Esophagus squamous epithelium (tissue), 5 donors: ENCODE results near the gene GLIPR2. TPM values are rescaled to one million over a fixed set of nuclear protein-coding genes. Genes with fewer than 3 reads are reported as not detected.

ENCODE experiments used
- DNase-seq: peaks from one replicate; lab custom pipeline; 2025; lab: John Stamatoyannopoulos, UW
- H3K27ac ChIP-seq, 4 donors: fragments of 200-600 bp; sonication (generic); one replicate each; pipeline ENCODE4 v1.5.1; 2016 to 2019; ENCODE audit warnings: mild to moderate bottlenecking in 1 of 4
- H3K27me3 ChIP-seq, 4 donors: fragments of 200-600 bp; sonication (generic); 1 replicate in 3 of 4; 2 replicates in 1 of 4; pipeline versions ENCODE4 v1.5.1 to v1.6.0; 2017 to 2021; ENCODE audit warnings: antibody characterized with exemption in 1 of 4
- H3K36me3 ChIP-seq, 3 donors: fragments of 200-600 bp; sonication (generic); one replicate each; pipeline ENCODE4 v1.5.1; 2016 to 2019
- H3K4me1 ChIP-seq, 3 donors: fragments of 200-600 bp; sonication (generic); one replicate each; pipeline ENCODE4 v1.5.1; 2017 to 2019
- H3K4me3 ChIP-seq, 4 donors: fragments of 200-600 bp; sonication (generic); 1 replicate in 3 of 4; 2 replicates in 1 of 4; pipeline ENCODE4 v1.5.1; 2016 to 2019; ENCODE audit warnings: mild to moderate bottlenecking in 2 of 4, moderate library complexity in 1 of 4
- H3K9me3 ChIP-seq, 3 donors: fragments of 200-600 bp; sonication (generic); one replicate each; pipeline ENCODE4 v1.5.1; 2016 to 2019
- CTCF ChIP-seq, 6 experiments: fragments of 450-650 bp in 4 of 6; fragments of 200-600 bp in 2 of 6; sonication (generic) in 2 of 6; IDR thresholded peaks; one replicate each; pipeline ENCODE4 v1.5.1; 2016 to 2019; ENCODE audit warnings: antibody characterized with exemption in 6 of 6, mild to moderate bottlenecking in 4 of 6, moderate library complexity in 4 of 6
- POLR2A ChIP-seq, 4 donors: fragments of 450-650 bp; IDR thresholded peaks; one replicate each; pipeline ENCODE4 v1.6.1; 2017; ENCODE audit warnings: antibody characterized with exemption in 4 of 4, mild to moderate bottlenecking in 4 of 4, moderate library complexity in 3 of 4
- WGBS, 2 donors: methylation state at CpG; one replicate each; pipeline ENCODE4 v1.1.5; 2018; 5-methylcytosine and 5-hydroxymethylcytosine counted together
- intact Hi-C: fragments of 100-400 bp; cut with DNase I; formaldehyde crosslinking; loops from one replicate; pipeline ENCODE4 v1.15.0; 2022
- total RNA-seq, 4 donors: library from RNA; depleted of rRNA; stranded (reverse); fragments of >200 nt; gene quantifications; one replicate each; pipeline ENCODE4 v1.1.0, GENCODE V29; 2016
- donor health status: DM: yes; HTN: yes; CAD: no.

GLIPR2 gene
- total RNA-seq, 4 donors from 2014 or later: 0.61 to 13.4 (median 6.0) TPM

GRCh38 chr9:36207546-36208012, 71.0 kb downstream of the GLIPR2 start:
- peaks cover 0 to 42% (median 9%) of the 10 kb centered on the region in 3 donors for H3K4me1 ChIP-seq
- no peaks in the 10 kb centered on the region for H3K27me3 ChIP-seq
- 18 to 21% methylated on average over 1 of the region's 1 CpG for WGBS, 2 donors
- no peak for TF ChIP-seq CTCF (IDR thresholded peaks at IDR 0.05)
- TF ChIP-seq POLR2A (IDR thresholded peaks at IDR 0.05): no peak
- H3K36me3 ChIP-seq: peaks cover 22 to 100% (median 56%) of the 10 kb centered on the region in 3 donors
- no peak for DNase-seq
- no peaks in the 10 kb centered on the region for H3K9me3 ChIP-seq
- peak overlapping the region in 2 of 4 donors; percentile 5 to 25 for H3K27ac ChIP-seq
- H3K4me3 ChIP-seq: no peak overlapping the region
- intact Hi-C loops: no loop called here

GRCh38 chr9:36208521-36209253, 72.2 kb downstream of the GLIPR2 start:
- no peaks in the 10 kb centered on the region for H3K27me3 ChIP-seq
- TF ChIP-seq POLR2A (IDR thresholded peaks at IDR 0.05): no peak
- no peak for TF ChIP-seq CTCF (IDR thresholded peaks at IDR 0.05)
- no peak overlapping the region for H3K27ac ChIP-seq
- intact Hi-C loops: no loop called here
- H3K9me3 ChIP-seq: no peaks in the 10 kb centered on the region
- DNase-seq: no peak
- WGBS, 2 donors: 72 to 79% methylated on average over 10 of the region's 10 CpGs
- H3K4me1 ChIP-seq: peaks cover 0 to 42% (median 9%) of the 10 kb centered on the region in 3 donors
- H3K4me3 ChIP-seq: no peak overlapping the region
- peaks cover 22 to 100% (median 45%) of the 10 kb centered on the region in 3 donors for H3K36me3 ChIP-seq

- no peaks in the 10 kb centered on the region for H3K9me3 ChIP-seq
- H3K4me3 ChIP-seq: no peak overlapping the region
- WGBS, 2 donors: 79 to 90% methylated on average over 6 to 8 of the region's 8 CpGs
- H3K27ac ChIP-seq: no peak overlapping the region
- no peaks in the 10 kb centered on the region for H3K27me3 ChIP-seq
- DNase-seq: no peak
- TF ChIP-seq CTCF (IDR thresholded peaks at IDR 0.05) (no peak), POLR2A (IDR thresholded peaks at IDR 0.05) (no peak)
- H3K36me3 ChIP-seq: peaks cover 21 to 99% (median 26%) of the 10 kb centered on the region in 3 donors
- H3K4me1 ChIP-seq: peaks cover 0 to 58% (median 9%) of the 10 kb centered on the region in 3 donors
- intact Hi-C loops: no loop called here
Measured at GRCh38 chr9:36210722-36211121, 74.2 kb downstream of the GLIPR2 start.

GRCh38 chr9:36211510-36211909, 75.0 kb downstream of the GLIPR2 start:
- Histone ChIP-seq H3K4me1 (peaks cover 0 to 58% (median 9%) of the 10 kb centered on the region in 3 donors), H3K36me3 (peaks cover 18 to 99% (median 23%) of the 10 kb centered on the region in 3 donors), H3K4me3 (no peak overlapping the region), H3K27me3 (no peaks in the 10 kb centered on the region), H3K9me3 (no peaks in the 10 kb centered on the region), H3K27ac (peak overlapping the region in 1 of 4 donors; percentile 34)
- WGBS, 2 donors: 75 to 95% methylated on average over 7 of the region's 7 CpGs
- no peak for DNase-seq
- no peak for TF ChIP-seq POLR2A (IDR thresholded peaks at IDR 0.05)
- intact Hi-C loops: no loop called here

- no peaks in the 10 kb centered on the region for H3K9me3 ChIP-seq
- DNase-seq: no peak
- H3K27ac ChIP-seq: no peak overlapping the region
- TF ChIP-seq POLR2A (IDR thresholded peaks at IDR 0.05): no peak
- TF ChIP-seq CTCF (IDR thresholded peaks at IDR 0.05): no peak
- H3K36me3 ChIP-seq: peaks cover 11 to 99% (median 29%) of the 10 kb centered on the region in 3 donors
- no peaks in the 10 kb centered on the region for H3K27me3 ChIP-seq
- peaks cover 0 to 42% (median 0%) of the 10 kb centered on the region in 3 donors for H3K4me1 ChIP-seq
- WGBS, 2 donors: 87 to 93% methylated on average over 4 of the region's 4 CpGs
- intact Hi-C loops: no loop called here
- no peak overlapping the region for H3K4me3 ChIP-seq
Measured at GRCh38 chr9:36213387-36213786, 76.9 kb downstream of the GLIPR2 start.

Other genes starting within 250 kb of the GLIPR2 start
- gene HRCT1, start 230.5 kb upstream of the GLIPR2 start, total RNA-seq: 1 to 10 TPM in 1 of 4 donors, under 1 TPM in 1, not detected in 2; 0.70 to 4.6 TPM
- gene SPAAR, start 227.2 kb upstream of the GLIPR2 start, total RNA-seq: 1 to 10 TPM in 1 of 4 donors, under 1 TPM in 1, not detected in 2; 0.22 to 1.1 TPM
- not detected for gene OR2S2, start 178.6 kb upstream of the GLIPR2 start, total RNA-seq
- 10 to 100 TPM in 1 of 4 donors, 1 to 10 TPM in 1, under 1 TPM in 2; 0.23 to 16.2 (median 1.9) TPM for gene RECK, start 99.8 kb upstream of the GLIPR2 start, total RNA-seq
- under 1 TPM in 1 of 4 donors, not detected in 3; 0.13 TPM for gene CCIN, start 32.7 kb downstream of the GLIPR2 start, total RNA-seq
- gene CLTA, start 54.2 kb downstream of the GLIPR2 start, total RNA-seq: 100 to 1,000 TPM; 165 to 215 (median 167) TPM
- 10 to 100 TPM; 11.9 to 28.9 (median 16.7) TPM for gene GNE, start 121.7 kb downstream of the GLIPR2 start, total RNA-seq